K562 (cell line): ENCODE measurements around the gene NFATC2. TPM values are rescaled to one million over a fixed set of nuclear protein-coding genes. Genes with fewer than 3 reads are reported as not detected.

Experiments used
- ARID3B ChIP-seq: fragments of 250-450 bp; sonication (Bioruptor Pico); IDR thresholded peaks from 2 replicates; pipeline ENCODE4 v1.4.0; 2020; ENCODE audit warnings: borderline replicate concordance
- CBFA2T2 ChIP-seq: fragments of 450-650 bp; conservative IDR thresholded peaks from 2 replicates; pipeline ENCODE4 v1.6.1; 2017; ENCODE audit warnings: mild to moderate bottlenecking
- CEBPG ChIP-seq, 3 experiments: fragments of 200-800 bp in 1 of 3; sonication (Bioruptor generic) in 1 of 3; sonication (generic) in 1 of 3; formaldehyde crosslinking in 1 of 3; IDR thresholded peaks in 2 of 3; conservative IDR thresholded peaks in 1 of 3; 2 replicates each; pipeline versions ENCODE4 v1.6.1 to v1.8.0; 2016 to 2022; ENCODE audit warnings: missing compliant biosample characterization in 2 of 3, missing genetic modification characterization in 2 of 3, mild to moderate bottlenecking in 1 of 3, missing genetic modification reagents in 1 of 3
- E2F5 ChIP-seq: sonication (generic); formaldehyde crosslinking; IDR thresholded peaks from 2 replicates; pipeline ENCODE4 v1.8.0; 2022; ENCODE audit warnings: mild to moderate bottlenecking, missing genetic modification reagents
- ETV5 ChIP-seq: sonication (generic); formaldehyde crosslinking; IDR thresholded peaks from 2 replicates; pipeline ENCODE4 v1.4.0; 2020; ENCODE audit warnings: low read depth, mild to moderate bottlenecking, missing genetic modification reagents
- GABPA ChIP-seq: fragments of 200-800 bp; sonication (Bioruptor generic); conservative IDR thresholded peaks from 2 replicates; pipeline ENCODE4 v1.6.1; 2016; ENCODE audit warnings: low read depth, missing genetic modification characterization, missing compliant biosample characterization
- GATAD2A ChIP-seq: fragments of 450-650 bp; IDR thresholded peaks from 2 replicates; pipeline ENCODE4 v1.6.1; 2017
- HSF4 ChIP-seq: fragments of 250-450 bp; sonication (Bioruptor Pico); IDR thresholded peaks from 2 replicates; pipeline ENCODE4 v2.1.2; 2022; ENCODE audit warnings: mild to moderate bottlenecking, moderate library complexity, borderline replicate concordance
- KLF13 ChIP-seq: fragments of 450-650 bp; IDR thresholded peaks from 2 replicates; pipeline ENCODE4 v1.6.1; 2016; ENCODE audit warnings: missing genetic modification characterization, low read depth, mild to moderate bottlenecking, missing compliant biosample characterization, moderate library complexity, borderline replicate concordance
- MCM3 ChIP-seq: fragments of 450-650 bp; IDR thresholded peaks from 2 replicates; pipeline ENCODE4 v1.6.1; 2016
- MYC ChIP-seq, 2 experiments: fragments of 250-450 bp in 1 of 2; sonication (Bioruptor Pico) in 1 of 2; IDR thresholded peaks; 2 replicates each; pipeline versions ENCODE4 v1.5.1 to v1.6.1; 2012 to 2021; ENCODE audit warnings: low read depth in 2 of 2, borderline replicate concordance in 1 of 2, improper control_type of control experiment in 1 of 2, low read length in 1 of 2, mild to moderate bottlenecking in 1 of 2, moderate library complexity in 1 of 2
- PHB ChIP-seq: fragments of 250-450 bp; sonication (Bioruptor Pico); IDR thresholded peaks from 2 replicates; pipeline ENCODE4 v1.5.0; 2021
- PTTG1 ChIP-seq: fragments of 450-650 bp; IDR thresholded peaks from 2 replicates; pipeline ENCODE4 v1.6.1; 2016; ENCODE audit warnings: low read depth, mild to moderate bottlenecking, missing genetic modification characterization, missing compliant biosample characterization
- SNAPC5 ChIP-seq: fragments of 250-450 bp; sonication (Bioruptor Pico); IDR thresholded peaks from 2 replicates; pipeline ENCODE4 v1.8.0; 2021; ENCODE audit warnings: moderate library complexity, mild to moderate bottlenecking, inconsistent platforms
- STAT5A ChIP-seq: IDR thresholded peaks from 2 replicates; pipeline ENCODE4 v1.6.1; 2012; ENCODE audit warnings: low read length, inconsistent platforms, borderline replicate concordance
- ZFP1 ChIP-seq: fragments of 450-650 bp; formaldehyde crosslinking; IDR thresholded peaks from 2 replicates; pipeline ENCODE4 v1.4.0; 2020; ENCODE audit warnings: mild to moderate bottlenecking, mixed read lengths
- ZNF134 ChIP-seq: fragments of 250-450 bp; sonication (Bioruptor Pico); conservative IDR thresholded peaks from 2 replicates; pipeline ENCODE4 v1.4.0; 2020
- ZNF592 ChIP-seq: fragments of 450-650 bp; IDR thresholded peaks from 2 replicates; pipeline ENCODE4 v1.6.1; 2017; ENCODE audit warnings: antibody characterized with exemption, mild to moderate bottlenecking
- polyA plus RNA-seq, 8 experiments: library from polyadenylated mRNA; depleted of rRNA in 4 of 8; stranded (reverse) in 5 of 8; unstranded in 3 of 8; fragments of >200 nt; fragmentation: Nextera tagmentation in 2 of 8; fragmentation: Illumina TruSeq in 1 of 8; extraction: Ambion mirVana in 2 of 8; extraction: Trizol in 1 of 8; gene quantifications; 2 replicates each; pipeline versions ENCODE4 v1.2.1 to v1.2.3, GENCODE V29; 2011 to 2014; ENCODE audit warnings: inconsistent platforms in 1 of 8, missing spikeins in 1 of 8
- total RNA-seq, 7 experiments: library from RNA; depleted of rRNA in 6 of 7; stranded (reverse); fragments of >200 nt in 6 of 7; fragmentation: Illumina TruSeq in 2 of 7; extraction: Trizol in 2 of 7; gene quantifications; 2 replicates each; pipeline versions ENCODE4 v1.2.1 to v1.2.3, GENCODE V29; 2011 to 2021; ENCODE audit warnings: low replicate concordance in 1 of 7

NFATC2 gene
- total and polyA plus RNA-seq, 9 of the 15 experiments (the other 6 are each of a cell fraction or from before 2014, with no cell fraction given), result 1.9 to 11.2 (median 3.0) TPM

- peak; percentile 99 for TF ChIP-seq ARID3B (CRISPR knock-in tag)
- TF ChIP-seq E2F5 (CRISPR knock-in tag), result no peak
- TF ChIP-seq STAT5A, result peak; percentile 89
- peak; percentile 99 for TF ChIP-seq ZFP1 (CRISPR knock-in tag)
- peak; percentile 99 for TF ChIP-seq HSF4 (CRISPR knock-in tag)
- TF ChIP-seq PTTG1, result peak; percentile 99
- 0 out of 2 replicates have a peak, but pooled peaks have one; percentile 56 for TF ChIP-seq GATAD2A
- TF ChIP-seq SNAPC5, result peak; percentile 83
- TF ChIP-seq ETV5 (CRISPR knock-in tag), result peak; percentile 76
- peak; percentile 19 for TF ChIP-seq CBFA2T2
- TF ChIP-seq ZNF592, result peak; percentile 100
- peak; percentile 94 for TF ChIP-seq KLF13 (tag)
- TF ChIP-seq PHB (CRISPR knock-in tag), result peak; percentile 97
- no peak for TF ChIP-seq MYC (IDR thresholded peaks at IDR 0.05; ENCODE audit: low read depth, low read length)
- peak; percentile 99 for TF ChIP-seq MYC (CRISPR knock-in tag; IDR thresholded peaks at IDR 0.05; ENCODE audit: borderline replicate concordance, low read depth)
- TF ChIP-seq ZNF134 (CRISPR knock-in tag), result peak; percentile 96
- TF ChIP-seq GABPA (tag), result peak; percentile 82
- TF ChIP-seq CEBPG (CRISPR knock-in tag; IDR thresholded peaks at IDR 0.05), result no peak
- peak; percentile 62 to 73 for TF ChIP-seq CEBPG (tag; conservative IDR thresholded peaks at IDR 0.05 in 1 of 2, IDR thresholded peaks at IDR 0.05 in 1 of 2)
- TF ChIP-seq MCM3, result no peak
Observed at GRCh38 chr20:51338692-51339440, 203.7 kb downstream of the NFATC2 start (continued).
